Measurements from ENCODE around the gene EGR1.

EGR1 gene

DNA sequence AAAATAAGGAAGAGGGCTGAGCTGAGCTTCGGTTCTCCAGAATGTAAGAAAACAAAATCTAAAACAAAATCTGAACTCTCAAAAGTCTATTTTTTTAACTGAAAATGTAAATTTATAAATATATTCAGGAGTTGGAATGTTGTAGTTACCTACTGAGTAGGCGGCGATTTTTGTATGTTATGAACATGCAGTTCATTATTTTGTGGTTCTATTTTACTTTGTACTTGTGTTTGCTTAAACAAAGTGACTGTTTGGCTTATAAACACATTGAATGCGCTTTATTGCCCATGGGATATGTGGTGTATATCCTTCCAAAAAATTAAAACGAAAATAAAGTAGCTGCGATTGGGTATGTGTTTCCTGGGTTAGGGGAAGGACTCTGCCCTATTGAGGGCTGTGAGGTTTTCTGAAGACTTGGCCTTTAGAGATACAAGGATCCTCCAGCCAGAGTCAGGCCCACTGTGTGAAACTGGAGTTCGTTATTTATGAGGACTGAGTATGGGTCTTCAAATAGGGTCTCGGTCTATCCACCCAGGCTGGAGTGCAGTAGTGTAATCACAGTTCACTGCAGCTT is 3.8 kb downstream of the EGR1 start:
- in situ Hi-C loops (cut with HindIII; ENCODE audit: low sequenced_read_pairs) = loop anchor here (5.0 kb wide), 1 partner anchor 47 kb away; no protein-coding TSS in a partner anchor

DNA sequence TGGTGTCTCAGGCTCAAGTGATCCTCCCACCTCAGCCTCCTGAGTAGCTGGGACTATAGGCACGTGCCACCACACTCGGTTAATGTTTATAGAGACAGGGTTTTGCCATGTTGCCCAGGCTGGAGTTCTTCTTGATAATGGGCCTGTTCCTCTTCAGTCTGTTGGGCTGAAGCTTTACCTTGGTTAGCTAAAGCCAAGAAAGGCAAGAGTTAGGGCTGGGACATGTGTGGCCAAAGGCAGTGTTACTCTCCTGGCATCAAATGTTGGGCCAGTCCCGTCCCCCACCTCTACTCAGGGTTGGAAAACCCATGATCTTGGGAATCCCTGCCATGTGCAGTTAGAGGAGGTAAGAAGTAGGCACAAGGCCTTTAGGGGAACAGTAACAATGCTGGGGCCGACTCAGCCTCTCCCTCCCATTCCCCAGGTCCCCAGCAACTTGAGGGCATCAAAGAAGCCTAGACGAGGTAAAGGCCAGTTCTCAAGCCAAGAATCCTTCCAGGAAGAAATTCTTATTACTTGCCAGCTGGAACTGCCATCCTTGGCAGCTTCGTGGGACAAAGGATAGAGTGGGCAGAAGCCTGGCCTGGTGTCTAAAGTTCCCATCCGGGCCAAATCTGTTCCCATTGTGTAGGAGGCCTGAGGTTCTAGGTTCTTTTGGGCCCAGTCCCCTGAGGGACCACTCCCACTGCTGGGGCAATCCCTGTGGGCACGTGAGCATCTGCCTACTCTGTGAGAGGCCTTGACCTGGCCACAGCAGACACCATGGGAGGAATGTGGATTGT is 4.5 kb downstream of the EGR1 start:
- in situ Hi-C loops (cut with HindIII; ENCODE audit: low sequenced_read_pairs) = loop anchor here (5.0 kb wide), 2 partner anchors 47 to 58 kb away; no protein-coding TSS in a partner anchor

DNA sequence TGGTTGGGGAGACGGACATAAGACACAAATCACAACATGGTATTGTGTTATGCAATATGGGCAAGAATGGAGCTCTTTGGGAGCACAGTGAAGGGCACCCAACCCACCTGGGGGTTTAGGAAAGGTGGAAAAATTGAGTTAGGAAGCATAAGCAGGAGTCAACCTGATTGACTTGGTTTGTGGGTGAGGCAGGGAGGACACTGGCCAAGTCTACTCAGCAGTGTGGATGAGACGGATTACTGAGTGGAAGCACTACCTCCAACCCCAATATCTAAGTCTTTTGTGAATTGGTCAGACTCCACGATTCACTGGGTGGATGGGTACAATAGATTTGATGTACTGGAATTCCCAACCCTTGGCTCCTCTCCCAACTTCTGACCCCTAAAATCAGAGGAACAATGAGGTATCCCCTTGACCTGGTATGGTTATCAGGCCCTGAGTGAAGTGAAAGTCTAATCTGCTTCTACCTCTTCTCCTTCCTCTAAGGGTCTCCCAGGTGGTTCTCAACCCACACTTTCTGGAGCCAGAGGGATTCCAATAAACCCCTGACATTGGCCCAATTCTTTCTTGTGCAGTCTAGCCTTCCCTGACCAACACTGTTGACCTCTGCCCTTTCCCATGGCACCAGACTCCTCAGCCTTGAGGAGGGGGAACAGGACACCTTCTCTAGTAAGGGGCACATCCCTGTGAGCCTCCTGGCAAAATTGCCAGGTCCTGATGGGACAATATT is 5.2 kb downstream of the EGR1 start:
- in situ Hi-C loops (cut with HindIII; ENCODE audit: low sequenced_read_pairs) = loop anchor here (5.0 kb wide), 1 partner anchor 57 kb away; no protein-coding TSS in a partner anchor

DNA sequence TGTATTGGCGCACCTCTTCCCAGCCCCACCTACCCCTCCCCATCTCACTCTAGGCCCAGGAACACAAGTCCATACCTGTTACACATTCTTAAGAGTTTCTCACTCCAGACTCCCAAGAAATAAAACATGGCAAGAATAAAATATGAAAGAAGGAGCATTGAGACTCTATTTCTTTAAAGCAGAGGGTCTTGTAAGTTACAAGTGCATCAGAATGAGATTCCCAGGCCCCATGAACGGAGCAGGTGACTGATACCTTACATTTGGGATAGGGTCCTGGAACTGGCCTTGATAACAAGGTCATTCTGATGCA is 5.7 kb downstream of the EGR1 start:
- in situ Hi-C loops (cut with HindIII; ENCODE audit: low sequenced_read_pairs) = loop anchor here (5.0 kb wide), 1 partner anchor 56 kb away; no protein-coding TSS in a partner anchor

DNA sequence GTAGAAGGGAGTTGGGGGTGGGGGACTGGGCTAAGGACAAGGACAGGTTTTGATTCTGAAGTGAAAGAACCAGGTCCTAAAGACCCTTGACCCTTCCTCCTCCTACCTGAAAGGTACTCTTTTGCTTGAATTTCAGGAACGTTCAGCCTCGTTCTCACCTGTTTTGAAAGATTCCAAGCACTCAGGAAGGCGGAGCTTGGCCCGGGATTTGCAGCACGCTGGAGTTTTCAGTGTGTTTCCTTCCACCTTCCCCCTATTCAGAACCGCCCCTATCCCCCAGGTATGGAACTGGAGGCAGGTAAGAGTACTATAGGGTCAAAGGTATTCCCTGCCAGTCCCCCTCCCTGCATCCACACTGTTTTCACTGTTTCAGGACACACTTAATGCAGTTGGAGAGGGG is 7.1 kb downstream of the EGR1 start:
- in situ Hi-C loops (cut with HindIII; ENCODE audit: low sequenced_read_pairs) = loop anchor here (5.0 kb wide), 1 partner anchor 55 kb away; no protein-coding TSS in a partner anchor

DNA sequence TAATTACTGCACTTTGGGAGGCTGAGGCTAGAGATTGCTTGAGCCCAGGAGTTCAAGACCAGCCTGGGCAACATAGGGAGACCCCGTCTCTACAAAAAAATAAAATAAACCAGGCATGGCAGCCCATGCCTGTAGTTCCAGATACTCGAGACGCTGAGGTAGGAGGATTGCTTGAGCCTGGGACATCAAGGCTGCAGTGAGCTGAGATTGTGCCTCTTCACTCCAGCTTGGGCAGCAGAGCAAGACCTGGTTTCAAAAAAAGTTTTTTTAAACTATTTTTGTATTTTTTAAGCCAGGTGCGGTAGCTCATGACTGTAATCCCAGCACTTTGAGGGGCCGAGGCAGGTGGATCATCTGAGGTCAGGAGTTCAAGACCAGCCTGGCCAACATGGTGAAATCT is 7.9 kb downstream of the EGR1 start:
- in situ Hi-C loops (cut with HindIII; ENCODE audit: low sequenced_read_pairs) = loop anchor here (5.0 kb wide), 1 partner anchor 54 kb away; no protein-coding TSS in a partner anchor

DNA sequence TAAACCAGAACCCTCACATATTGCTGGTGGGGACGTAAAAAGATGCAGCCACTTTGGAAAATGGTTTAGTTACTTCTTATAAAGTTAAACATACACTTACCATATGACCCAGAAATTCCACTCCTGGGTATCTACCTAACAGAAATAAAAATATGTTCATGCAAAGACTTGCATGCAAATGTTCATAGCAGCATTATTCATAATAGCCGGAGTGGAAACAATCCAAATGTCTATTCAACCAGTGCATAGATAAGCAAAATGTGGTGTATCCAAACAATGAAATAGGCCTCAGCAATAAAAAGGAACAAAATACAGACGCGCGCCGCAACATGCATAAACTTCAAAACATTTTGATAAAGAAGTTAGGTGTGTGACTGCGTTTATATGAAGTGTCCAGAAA is 11.6 kb downstream of the EGR1 start:
- in situ Hi-C loops (cut with HindIII; ENCODE audit: low sequenced_read_pairs) = no loop called here

DNA sequence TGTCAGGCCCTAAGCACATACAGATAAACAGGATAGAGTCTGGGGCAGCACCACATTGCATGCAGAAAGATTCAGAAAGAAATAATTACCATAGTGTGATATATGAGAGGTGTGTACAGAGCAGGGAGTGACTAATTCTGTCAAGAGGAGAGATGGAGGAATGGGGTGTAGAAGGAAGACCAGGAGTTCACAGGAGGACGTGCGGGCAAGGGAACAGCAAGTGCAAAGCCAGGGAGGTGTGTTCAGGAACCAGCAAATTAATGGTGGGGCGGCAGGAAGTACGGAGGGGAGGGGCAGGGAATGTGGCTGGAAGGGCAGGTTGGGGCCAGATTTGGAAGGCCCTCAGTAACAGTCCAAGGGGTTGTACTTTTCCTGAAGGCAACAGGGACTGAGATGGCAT is 17.4 kb downstream of the EGR1 start:
- in situ Hi-C loops (cut with HindIII; ENCODE audit: low sequenced_read_pairs) = no loop called here

DNA sequence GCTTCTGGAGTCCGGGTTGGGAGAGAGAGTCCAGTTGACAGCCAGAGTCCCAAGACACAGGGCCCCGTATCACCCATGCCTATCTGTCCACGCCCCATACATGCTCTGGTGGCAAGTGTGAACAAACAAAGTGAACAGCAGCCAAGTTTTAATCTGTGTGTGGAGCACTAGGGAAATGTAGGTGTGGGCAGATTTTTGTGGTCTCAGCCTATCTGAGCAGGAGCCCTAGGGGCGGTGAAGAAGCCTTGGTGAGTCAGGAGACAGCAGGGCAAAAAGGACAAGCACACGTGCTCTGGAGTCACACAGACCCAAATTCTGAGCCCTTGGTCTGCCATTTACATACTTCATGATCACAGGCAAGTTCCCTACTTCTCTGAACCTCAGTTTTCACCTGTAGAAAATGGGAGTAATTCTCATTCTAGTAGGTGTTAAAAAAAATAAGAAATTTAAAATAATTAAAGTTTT is 23.2 kb downstream of the EGR1 start:
- in situ Hi-C loops (cut with HindIII; ENCODE audit: low sequenced_read_pairs) = no loop called here

DNA sequence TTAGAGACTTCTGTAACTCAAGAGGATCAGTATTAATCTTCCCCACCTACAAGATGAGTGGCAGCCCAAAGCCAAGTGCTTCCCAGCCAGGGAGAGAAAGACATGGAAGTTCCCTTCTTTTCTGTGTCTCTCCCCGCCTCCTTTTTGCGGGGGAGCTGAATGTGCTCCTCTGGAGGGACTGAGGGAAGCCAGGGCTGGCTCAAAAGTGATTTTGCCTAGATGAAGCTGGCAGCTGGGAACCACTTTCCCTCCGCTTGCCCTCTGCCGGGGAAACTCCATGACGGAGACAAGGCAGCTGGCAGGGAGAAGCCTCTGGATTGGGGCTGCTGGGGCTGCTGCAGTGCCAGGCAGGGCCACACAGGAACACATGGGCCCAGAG is 24.4 kb downstream of the EGR1 start:
- in situ Hi-C loops (cut with HindIII; ENCODE audit: low sequenced_read_pairs) = no loop called here

DNA sequence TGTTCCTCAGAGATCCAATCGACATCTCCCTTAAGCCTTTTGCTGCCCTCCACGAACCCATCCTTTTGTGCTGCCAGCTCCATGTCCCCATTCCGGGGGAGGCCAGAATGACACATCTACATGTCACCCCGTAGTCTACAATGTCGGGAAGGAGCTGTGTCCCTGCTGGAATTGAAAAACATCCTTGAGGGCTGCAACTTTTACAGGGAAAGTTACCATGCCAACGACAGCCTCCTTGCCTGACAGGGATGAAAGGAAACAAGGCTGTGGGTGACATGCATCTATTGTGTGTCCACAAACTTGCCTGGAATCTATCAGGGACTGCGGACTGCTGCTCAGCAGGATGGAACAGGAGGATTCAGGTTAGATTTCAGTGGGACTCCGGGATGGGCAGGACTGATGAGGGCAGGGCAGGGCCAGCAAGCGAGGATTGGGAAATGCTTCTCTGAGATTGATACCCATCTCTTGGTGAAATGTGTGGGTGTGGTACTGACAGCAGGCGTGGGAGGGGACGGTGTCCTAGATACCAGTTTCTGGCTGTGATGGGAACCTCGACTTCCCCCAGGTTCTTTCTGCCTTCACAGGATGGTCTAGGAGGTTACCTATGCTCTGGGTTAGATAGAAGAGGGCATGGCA is 25.5 kb downstream of the EGR1 start:
- in situ Hi-C loops (cut with HindIII; ENCODE audit: low sequenced_read_pairs) = no loop called here

DNA sequence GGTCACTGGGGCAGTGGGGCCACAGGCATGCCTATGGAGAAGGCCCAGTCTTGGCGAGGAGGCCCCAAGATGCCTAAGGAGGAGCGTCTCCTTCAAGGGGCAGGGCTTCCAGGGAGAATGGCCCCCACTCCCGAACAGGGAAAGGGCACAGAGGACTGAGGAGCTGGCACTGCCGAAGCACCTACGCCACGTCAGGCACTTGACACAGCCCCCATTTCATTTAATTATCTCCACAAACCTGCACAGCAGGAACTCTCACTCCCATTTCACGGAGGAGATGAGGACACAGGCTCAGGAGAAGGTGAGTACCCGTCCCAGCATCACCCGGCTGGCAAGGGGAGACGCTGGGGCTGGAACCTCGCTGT is 26.0 kb downstream of the EGR1 start:
- in situ Hi-C loops (cut with HindIII; ENCODE audit: low sequenced_read_pairs) = no loop called here

DNA sequence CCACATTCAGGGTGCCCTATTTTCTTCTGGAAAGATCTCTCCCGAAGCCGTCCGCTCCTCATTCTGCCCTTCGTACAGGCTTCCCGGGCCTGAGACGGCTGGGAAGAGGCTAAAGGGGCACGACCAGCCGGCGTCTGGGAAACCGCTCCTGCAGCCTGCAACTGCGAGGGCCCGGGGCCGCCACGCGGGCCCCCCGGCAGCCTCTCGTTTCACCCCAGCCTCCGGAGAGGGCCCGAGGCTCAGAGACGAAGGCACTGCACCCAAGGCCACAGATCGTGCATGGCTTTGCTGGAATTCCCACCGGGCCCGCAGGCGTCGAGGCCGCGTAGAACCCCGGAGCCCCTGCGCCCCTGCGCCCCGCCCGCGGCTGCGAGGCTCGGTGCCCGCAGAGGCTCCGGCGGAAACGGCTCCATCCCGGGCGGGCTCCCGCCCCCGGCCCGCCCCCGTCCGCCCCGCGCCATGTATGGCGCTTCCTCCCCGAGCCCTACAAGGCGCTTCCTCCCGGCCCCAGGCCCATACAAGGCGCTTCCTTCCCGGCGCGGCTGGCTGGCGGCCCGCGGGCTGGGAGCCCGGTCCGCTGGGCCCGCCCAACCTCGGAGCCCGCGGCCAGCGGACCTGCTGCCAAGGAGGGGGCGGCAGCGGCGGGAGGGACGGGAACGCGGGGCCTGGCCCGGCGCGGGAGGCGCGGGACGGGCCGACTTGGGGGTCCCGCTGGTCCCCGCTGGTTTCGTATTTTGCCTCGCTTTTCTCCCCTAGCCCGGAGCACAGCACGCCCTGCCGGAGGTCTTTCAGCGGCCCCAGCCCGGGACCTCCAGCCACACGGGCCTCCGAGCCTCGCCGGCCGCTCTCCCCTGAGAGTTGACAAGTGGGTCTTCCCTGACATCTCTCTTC is 26.6 kb downstream of the EGR1 start:
- in situ Hi-C loops (cut with HindIII; ENCODE audit: low sequenced_read_pairs) = no loop called here

DNA sequence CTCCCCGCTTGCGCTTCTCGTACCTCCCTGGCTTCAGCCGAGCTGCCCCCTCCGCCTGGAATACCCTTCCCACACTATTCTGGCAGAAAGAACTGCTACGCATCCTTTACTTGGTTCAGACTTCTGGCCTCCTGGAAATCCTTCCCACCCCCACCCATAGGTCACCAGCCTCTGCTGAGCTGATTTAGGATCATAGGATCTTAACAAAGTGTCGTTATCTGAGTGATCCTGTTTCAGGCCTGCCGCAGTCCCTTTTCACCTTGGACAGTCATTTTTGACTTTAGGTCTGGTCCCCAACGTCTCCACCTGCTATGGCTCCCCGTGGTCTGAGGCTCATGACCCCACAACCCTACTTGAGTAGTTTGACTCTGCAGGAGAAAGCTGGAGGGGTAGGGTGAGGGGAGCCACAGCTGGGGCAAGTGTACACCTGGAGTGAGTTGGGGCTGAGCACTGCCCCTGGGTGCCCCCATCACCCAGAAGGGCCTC is 27.3 kb downstream of the EGR1 start:
- in situ Hi-C loops (cut with HindIII; ENCODE audit: low sequenced_read_pairs) = no loop called here

DNA sequence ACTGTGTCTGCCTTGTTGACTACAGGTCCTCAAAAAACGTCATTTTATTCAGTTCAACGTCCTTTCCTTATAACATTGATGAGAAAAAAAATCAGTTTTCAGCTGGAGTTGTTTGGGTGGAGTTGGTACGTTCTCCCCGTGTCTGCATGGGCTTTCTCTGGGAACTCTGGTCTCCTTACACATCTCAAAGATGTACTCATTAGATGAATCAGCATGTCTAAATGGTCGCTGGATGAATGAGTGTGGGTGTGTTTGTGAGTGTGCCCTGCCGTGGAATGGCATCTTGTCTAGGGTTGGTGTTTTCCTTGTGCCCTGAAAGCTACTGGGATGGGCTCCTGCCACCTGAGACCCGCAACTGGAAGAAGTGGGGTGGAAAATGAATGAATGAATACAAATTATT is 30.1 kb downstream of the EGR1 start:
- in situ Hi-C loops (cut with HindIII; ENCODE audit: low sequenced_read_pairs) = no loop called here

DNA sequence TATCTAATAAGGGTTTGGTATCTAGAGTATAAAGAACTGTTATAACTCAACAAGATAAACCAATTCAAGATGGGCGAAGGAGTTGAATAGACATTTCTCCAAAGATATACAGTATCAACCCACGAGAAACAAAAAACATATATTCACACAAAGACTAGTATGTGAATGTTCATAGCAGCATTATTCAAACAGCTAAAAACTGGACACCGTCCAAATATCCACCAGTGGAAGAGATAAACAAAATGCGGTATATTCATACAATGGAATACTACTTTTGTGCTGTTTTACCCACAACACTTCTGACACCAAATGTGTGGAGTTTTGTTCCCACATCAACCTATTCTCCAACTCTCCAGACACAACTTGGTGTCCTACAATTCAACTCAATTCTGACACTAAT is 33.1 kb downstream of the EGR1 start:
- in situ Hi-C loops (cut with HindIII; ENCODE audit: low sequenced_read_pairs) = no loop called here

DNA sequence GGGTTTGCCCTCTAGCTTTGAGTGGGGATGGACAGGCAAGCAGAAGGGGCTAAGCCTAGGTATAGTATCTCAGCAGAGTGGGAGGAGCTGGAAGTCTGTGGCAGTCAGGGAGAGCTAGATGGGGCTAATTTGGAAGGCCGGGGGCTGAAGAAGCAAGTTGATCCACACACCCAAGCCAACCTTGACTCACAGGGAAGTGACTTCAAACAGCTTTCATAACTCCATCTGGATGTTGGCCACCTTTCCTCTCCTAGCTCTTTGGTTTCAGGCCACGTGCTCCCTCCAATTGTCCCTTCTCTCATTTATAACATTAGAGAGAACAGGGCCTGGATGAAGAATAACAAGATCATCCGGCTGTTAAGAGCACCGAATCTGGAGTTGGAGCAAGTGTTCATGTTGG is 36.8 kb downstream of the EGR1 start:
- in situ Hi-C loops (cut with HindIII; ENCODE audit: low sequenced_read_pairs) = no loop called here

DNA sequence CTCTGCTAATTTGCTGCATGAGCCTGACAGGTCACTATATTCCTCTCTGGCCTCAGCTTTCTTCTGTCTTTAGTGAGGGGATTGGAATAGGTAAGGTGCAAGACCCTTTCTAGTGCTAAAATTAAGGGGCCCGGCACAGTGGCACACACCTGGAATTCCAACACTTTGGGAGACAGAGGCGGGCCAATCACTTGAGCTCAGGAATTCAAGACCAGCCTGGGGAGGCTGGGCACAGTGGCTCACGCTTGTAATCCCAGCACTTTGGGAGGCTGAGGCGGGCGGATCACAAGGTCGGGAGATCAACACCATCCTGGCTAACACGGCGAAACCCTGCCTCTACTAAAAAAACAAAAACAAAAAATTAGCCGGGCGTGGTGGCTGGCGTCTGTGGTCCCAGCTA is 37.2 kb downstream of the EGR1 start:
- in situ Hi-C loops (cut with HindIII; ENCODE audit: low sequenced_read_pairs) = no loop called here

DNA sequence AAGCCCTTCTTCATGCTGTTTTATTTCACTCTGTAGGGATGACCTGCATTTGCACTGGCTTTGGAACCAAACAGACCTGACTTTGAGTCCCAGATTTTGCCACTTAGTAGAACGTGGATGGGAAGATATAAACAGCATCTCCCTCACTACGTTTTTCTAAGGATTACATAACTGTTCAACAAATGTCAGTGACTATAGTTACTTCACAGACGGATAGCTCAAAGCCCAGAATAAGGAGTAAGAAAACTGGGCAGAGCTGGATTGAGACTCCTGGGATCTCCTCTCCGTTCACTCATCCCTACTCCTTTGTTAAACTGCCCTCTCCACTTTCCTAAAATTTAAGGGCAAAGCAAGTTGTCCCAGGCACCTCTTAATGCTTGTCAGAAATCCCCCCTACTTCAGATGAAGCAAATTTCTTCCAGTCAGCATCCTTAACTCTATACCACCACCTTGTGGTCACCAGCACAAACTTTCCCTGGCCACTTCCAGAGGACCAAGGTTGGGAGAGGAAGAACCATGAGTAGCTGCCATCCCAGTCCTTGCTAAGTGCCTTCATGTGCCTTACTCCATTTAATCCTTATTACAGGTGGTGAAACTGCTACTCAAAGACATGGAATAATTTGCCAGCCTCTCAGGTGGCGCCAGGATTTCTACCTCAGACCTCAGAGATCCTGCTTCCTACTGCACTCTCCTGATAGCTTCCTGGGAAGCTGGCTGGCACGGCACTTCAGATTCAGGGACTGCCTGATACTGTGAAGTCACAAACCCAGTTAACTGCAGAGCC is 38.4 kb downstream of the EGR1 start:
- in situ Hi-C loops (cut with HindIII; ENCODE audit: low sequenced_read_pairs) = no loop called here

DNA sequence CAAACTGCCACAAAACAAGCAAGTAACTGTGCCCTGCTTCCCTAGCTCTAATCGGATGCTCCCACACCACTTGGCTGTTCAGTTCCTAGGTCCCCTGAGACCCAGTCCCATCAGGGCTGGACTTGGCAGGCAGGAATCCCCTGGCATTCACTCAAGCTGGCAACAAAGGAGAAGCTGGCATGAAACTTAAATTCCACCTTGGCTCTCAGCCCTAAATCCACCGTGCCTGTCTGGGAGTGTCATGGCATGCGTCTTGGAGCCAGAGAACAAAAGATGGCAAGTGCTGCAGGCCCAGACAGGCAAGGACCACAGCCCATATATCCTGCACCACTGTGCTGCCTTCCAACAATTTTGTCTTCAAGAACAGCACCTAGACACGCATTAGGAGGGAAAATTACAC is 39.5 kb downstream of the EGR1 start:
- in situ Hi-C loops (cut with HindIII; ENCODE audit: low sequenced_read_pairs) = no loop called here
